OCI-LY1 (cell line): ENCODE results near the gene ASTL.

Source experiments
- H2AFZ ChIP-seq: fragments of 200-600 bp; sonication (generic), shearing (Covaris generic); 2 replicates; pipeline ENCODE4 v1.6.0; 2014; ENCODE audit warnings: antibody characterized with exemption, mild to moderate bottlenecking, low read length
- H3F3A ChIP-seq: fragments of 200-600 bp; sonication (generic), shearing (Covaris generic); 2 replicates; pipeline ENCODE4 v1.6.0; 2014; ENCODE audit warnings: mild to moderate bottlenecking, antibody characterized with exemption, low read length, moderate library complexity; ENCODE audit not compliant: insufficient read depth
- H3K27ac ChIP-seq: fragments of 200-600 bp; sonication (generic); 2 replicates; pipeline ENCODE4 v1.5.1; 2014; ENCODE audit warnings: low read length, mixed run types, mild to moderate bottlenecking, low read depth; ENCODE audit not compliant: poor library complexity, severe bottlenecking
- H3K27me3 ChIP-seq: fragments of 200-600 bp; sonication (generic); 2 replicates; pipeline ENCODE4 v1.6.0; 2014; ENCODE audit warnings: antibody characterized with exemption, mild to moderate bottlenecking, low read length, moderate library complexity; ENCODE audit not compliant: insufficient read depth
- H3K36me3 ChIP-seq: fragments of 200-600 bp; sonication (generic); 2 replicates; pipeline ENCODE4 v1.6.1; 2014; ENCODE audit warnings: mild to moderate bottlenecking, antibody characterized with exemption, low read length, moderate library complexity, mixed read lengths; ENCODE audit not compliant: insufficient read depth
- H3K4me1 ChIP-seq: fragments of 200-600 bp; sonication (generic); 2 replicates; pipeline ENCODE4 v1.5.1; 2014; ENCODE audit warnings: mild to moderate bottlenecking, low read length, moderate library complexity; ENCODE audit not compliant: insufficient read depth, severe bottlenecking
- H3K4me2 ChIP-seq: fragments of 200-600 bp; sonication (generic), shearing (Covaris generic); 2 replicates; pipeline ENCODE4 v1.6.1; 2014; ENCODE audit warnings: low read length
- H3K4me3 ChIP-seq: fragments of 200-600 bp; sonication (generic); 2 replicates; pipeline ENCODE4 v1.5.1; 2014; ENCODE audit warnings: low read length, low read depth, mild to moderate bottlenecking, mixed read lengths; ENCODE audit not compliant: poor library complexity, severe bottlenecking
- H3K79me2 ChIP-seq: fragments of 200-600 bp; shearing (Covaris generic); 2 replicates; pipeline ENCODE4 v1.6.1; 2016; ENCODE audit warnings: mixed run types, low read length, mixed read lengths; ENCODE audit not compliant: insufficient read depth
- H3K9ac ChIP-seq: fragments of 200-600 bp; sonication (generic), shearing (Covaris generic); 2 replicates; pipeline ENCODE4 v1.6.1; 2014; ENCODE audit warnings: mild to moderate bottlenecking, low read length, mixed read lengths
- H3K9me2 ChIP-seq: fragments of 200-600 bp; sonication (generic), shearing (Covaris generic); 2 replicates; pipeline ENCODE4 v1.6.1; 2014; ENCODE audit warnings: low read depth, mild to moderate bottlenecking, low read length, mixed read lengths
- H3K9me3 ChIP-seq: fragments of 200-600 bp; shearing (Covaris generic); 2 replicates; pipeline ENCODE4 v1.6.1; 2014; ENCODE audit warnings: low read length, mixed read lengths
- H4K20me1 ChIP-seq: fragments of 200-600 bp; sonication (generic), shearing (Covaris generic); 2 replicates; pipeline ENCODE4 v1.6.0; 2016; ENCODE audit warnings: mild to moderate bottlenecking, low read length; ENCODE audit not compliant: insufficient read depth
- CTCF ChIP-seq: fragments of 200-600 bp; sonication (generic), shearing (Covaris generic); IDR thresholded peaks from 2 replicates; pipeline ENCODE4 v1.5.1; 2017; ENCODE audit warnings: mild to moderate bottlenecking, antibody characterized with exemption, low read length, moderate library complexity, mixed read lengths
- EZH2 ChIP-seq: fragments of 200-600 bp; sonication (generic), shearing (Covaris generic); IDR thresholded peaks from 2 replicates; pipeline ENCODE4 v1.8.0; 2017; ENCODE audit warnings: borderline replicate concordance, mixed run types, mild to moderate bottlenecking, antibody characterized with exemption, low read length, moderate library complexity, mixed read lengths

Gene ASTL

GRCh38 chr2:96089356-96090195, 48.7 kb downstream of the ASTL start:
- Histone ChIP-seq H3F3A (no peaks in the 10 kb centered on the region), H4K20me1 (no peaks in the 10 kb centered on the region), H3K27me3 (peaks cover 17% of the 10 kb centered on the region; the same call in 1 of the 2 replicates), H3K27ac (no peak overlapping the region), H3K9ac (no peak overlapping the region), H3K4me3 (no peak overlapping the region), H3K79me2 (no peaks in the 10 kb centered on the region), H3K4me2 (no peak overlapping the region), H3K9me2 (no peaks in the 10 kb centered on the region), H2AFZ (no peak overlapping the region), H3K4me1 (no peaks in the 10 kb centered on the region), H3K36me3 (no peaks in the 10 kb centered on the region), H3K9me3 (no peaks in the 10 kb centered on the region)
- TF ChIP-seq EZH2 (no peak), CTCF (no peak)

GRCh38 chr2:96088340-96089335, 49.7 kb downstream of the ASTL start:
- H3K9ac ChIP-seq = no peak overlapping the region
- H3F3A ChIP-seq = no peaks in the 10 kb centered on the region
- no peaks in the 10 kb centered on the region for H3K9me2 ChIP-seq
- H4K20me1 ChIP-seq = no peaks in the 10 kb centered on the region
- no peaks in the 10 kb centered on the region for H3K79me2 ChIP-seq
- H3K36me3 ChIP-seq = no peaks in the 10 kb centered on the region
- no peak overlapping the region for H3K4me3 ChIP-seq
- no peaks in the 10 kb centered on the region for H3K9me3 ChIP-seq
- H3K27ac ChIP-seq = no peak overlapping the region
- TF ChIP-seq CTCF (no peak), EZH2 (no peak)
- no peaks in the 10 kb centered on the region for H3K4me1 ChIP-seq
- H3K27me3 ChIP-seq = peaks cover 15% of the 10 kb centered on the region; the same call in 1 of the 2 replicates
- H3K4me2 ChIP-seq = no peak overlapping the region
- H2AFZ ChIP-seq = no peak overlapping the region

- no peaks in the 10 kb centered on the region for H3K79me2 ChIP-seq
- no peak overlapping the region for H3K27ac ChIP-seq
- no peaks in the 10 kb centered on the region for H3K9me2 ChIP-seq
- H3K36me3 ChIP-seq = no peaks in the 10 kb centered on the region
- H3K4me1 ChIP-seq = no peaks in the 10 kb centered on the region
- no peak overlapping the region for H3K4me2 ChIP-seq
- TF ChIP-seq CTCF (no peak), EZH2 (no peak)
- H2AFZ ChIP-seq = no peak overlapping the region
- H3K4me3 ChIP-seq = no peak overlapping the region
- no peaks in the 10 kb centered on the region for H3K9me3 ChIP-seq
- H3K27me3 ChIP-seq = peaks cover 3% of the 10 kb centered on the region; the same call in 1 of the 2 replicates
- no peak overlapping the region for H3K9ac ChIP-seq
- H3F3A ChIP-seq = no peaks in the 10 kb centered on the region
- no peaks in the 10 kb centered on the region for H4K20me1 ChIP-seq
Observed at GRCh38 chr2:96087130-96087529, 51.2 kb downstream of the ASTL start.
